NCI-H187 (cell line): ENCODE data around the gene FBXO42.
"Not testable (repeated sequence)": the region's sequence is repeated elsewhere in the genome, so short reads cannot be mapped to it uniquely, and the experiment has no call there.

Source experiments
- DNase-seq, 2 experiments: peaks; one replicate each; lab custom pipeline; 2025; lab: John Stamatoyannopoulos, UW

The FBXO42 gene

DNA sequence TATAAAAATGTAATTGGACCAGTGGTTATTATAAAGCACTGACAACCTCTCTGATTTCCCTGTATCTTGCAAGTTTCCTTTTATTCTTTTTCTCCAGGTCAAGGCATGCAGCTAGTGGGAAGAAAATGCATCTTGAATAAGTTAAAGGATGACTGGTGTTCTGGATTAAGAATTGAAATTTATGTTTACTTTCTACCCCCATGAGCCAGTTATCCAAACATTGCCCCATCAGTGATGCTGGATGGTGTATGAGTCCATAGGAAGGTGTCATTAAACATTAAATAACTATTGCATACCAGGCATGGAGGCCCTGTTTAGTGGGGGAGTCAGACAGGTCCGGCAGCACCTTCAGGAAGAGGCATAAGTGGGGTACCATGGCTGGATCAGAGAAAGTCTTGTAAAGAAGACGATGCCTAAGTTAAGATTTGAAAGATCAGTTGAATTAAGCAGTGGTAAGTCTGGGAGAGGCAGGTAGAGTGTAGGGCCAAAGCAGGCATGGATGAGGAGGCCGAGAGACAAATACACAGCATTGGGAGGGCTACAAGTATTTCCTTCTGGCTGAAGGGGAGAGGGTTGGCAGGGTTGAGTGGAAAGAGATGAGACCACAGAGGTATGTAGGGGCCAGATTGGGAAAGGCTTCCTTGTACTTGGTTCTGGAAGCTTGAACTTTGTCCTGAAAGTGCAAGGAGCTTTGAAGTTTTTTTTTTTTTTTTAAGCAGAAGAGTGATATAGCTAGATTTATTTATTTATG is 20.4 kb upstream of the FBXO42 start:
- no peak for DNase-seq

DNA sequence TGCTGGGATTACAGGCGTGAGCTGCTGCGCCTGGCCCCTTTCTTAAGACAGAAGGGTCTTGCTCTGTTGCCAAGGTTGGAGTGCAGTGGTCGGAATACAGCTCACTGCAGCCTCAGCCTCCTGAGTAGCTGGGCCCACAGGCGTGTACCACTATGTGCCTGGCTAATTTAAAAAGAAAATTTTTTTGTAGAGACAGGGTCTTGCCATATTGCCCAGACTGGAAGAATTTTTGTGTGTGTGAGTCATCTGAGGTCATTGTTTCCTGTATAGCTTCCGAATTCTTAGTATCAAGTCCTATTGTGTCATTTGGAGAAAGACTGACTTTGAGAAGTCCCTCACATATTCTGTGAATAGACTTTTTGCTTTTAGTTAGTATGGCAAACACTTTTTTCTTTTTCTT is 19.4 kb upstream of the FBXO42 start:
- DNase-seq: no peak

- DNase-seq: no peak
Observed at GRCh38 chr1:16369821-16370220, 17.5 kb upstream of the FBXO42 start.

- no peak for DNase-seq
Observed at GRCh38 chr1:16367968-16368890, 15.9 kb upstream of the FBXO42 start.

- peak; percentile 8 to 84 for DNase-seq
Observed at GRCh38 chr1:16367258-16367967, 15.1 kb upstream of the FBXO42 start.

DNA sequence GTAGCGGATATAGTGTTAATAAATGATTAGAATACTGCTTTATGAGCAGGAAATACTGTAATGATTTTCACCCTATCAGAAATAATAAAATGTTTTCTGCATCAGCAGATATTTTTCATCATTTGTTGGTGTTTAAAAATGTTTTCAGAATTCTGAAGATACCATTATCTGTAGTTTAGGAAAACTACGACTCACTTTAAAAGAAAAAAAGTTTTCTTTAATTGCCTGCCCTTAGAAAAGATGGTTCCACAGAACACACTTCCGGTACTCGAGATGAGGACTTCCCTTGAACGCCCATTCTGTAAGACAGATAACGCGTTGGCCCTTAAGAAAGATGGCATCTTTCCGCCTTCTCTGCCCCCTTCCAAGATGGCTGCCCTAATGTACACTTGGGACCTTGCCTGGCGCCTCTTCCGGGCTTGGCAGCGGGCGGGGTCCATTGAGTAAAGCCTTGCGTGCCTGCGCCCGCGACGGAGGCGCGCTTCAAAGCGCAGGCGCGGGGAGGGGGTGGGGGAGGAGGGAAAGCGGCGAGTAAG is 14.5 kb upstream of the FBXO42 start, which contains the start of gene SZRD1:
SZRD1 (plus strand) TSS at position 521 of the 536 bp plus-strand sequence. CDS start 16 bp downstream, outside the sequence.
- peak; percentile 92 to 95 for DNase-seq

DNA sequence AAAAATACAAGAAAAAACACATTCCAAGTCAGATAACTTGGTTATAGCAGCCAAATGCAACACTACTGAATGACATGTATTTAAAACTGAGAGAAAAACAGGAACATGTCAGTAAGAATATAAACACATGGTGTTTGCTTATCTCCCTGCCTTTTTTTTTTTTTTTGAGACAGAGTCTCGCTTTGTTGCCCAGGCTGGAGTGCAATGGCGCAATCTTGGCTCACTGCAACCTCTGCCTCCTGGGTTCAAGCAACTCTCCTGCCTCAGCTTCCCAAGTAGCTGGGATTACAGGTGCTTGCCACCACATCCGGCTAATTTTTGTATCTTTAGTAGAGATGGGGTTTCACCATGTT is 12.8 kb upstream of the FBXO42 start:
- not testable (repeated sequence) for DNase-seq

GRCh38 chr1:16356867-16357266 is 4.6 kb upstream of the FBXO42 start:
- no peak for DNase-seq

DNA sequence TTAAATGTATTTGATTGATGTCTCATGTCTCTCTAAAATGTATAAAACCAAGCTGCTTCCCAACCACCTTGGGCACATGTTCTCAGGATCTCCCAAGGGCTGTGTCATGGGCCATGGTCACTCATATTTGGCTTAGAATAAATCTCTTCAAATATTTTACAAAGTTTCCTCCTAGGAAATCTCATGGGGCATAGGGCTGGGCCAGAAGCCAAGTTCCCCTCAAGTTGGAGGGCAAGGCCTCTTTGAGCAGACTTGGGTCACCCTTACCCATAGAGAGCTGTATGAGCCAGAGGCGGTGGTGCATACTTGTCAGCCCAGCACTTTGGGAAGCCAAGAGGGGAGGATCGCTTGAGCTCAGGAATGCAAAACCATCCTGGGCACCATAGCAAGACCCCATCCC is 2.3 kb upstream of the FBXO42 start:
- DNase-seq: no peak

- peak in 1 of 2 experiments; percentile 38 for DNase-seq
Observed at GRCh38 chr1:16352842-16353535, 709 bp upstream of the FBXO42 start.

DNA sequence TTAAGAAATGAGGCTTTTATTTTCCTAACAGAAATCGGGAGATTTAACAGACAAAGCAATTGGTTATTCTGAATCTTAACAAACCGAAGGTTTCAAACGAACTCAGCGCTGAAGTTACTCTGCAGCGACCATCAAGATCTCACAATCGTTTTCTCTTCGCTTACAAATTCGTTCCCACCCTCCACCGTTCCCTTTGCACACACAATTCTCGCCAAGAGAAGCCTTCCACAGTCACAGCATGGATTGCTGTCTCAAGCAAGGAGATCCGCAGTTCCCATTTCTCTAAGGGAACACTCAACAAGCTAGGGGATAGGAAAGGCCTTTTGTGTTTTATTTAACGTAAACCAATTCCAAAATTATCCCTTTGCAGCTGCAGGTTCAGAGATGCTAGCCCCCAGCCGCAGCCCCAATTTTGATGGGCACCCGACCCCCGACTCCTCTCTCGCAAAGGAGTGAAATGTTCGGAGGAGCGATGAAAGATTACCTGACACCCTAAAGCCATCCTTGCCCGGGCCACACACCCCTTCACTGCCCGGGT is 755 bp downstream of the FBXO42 start:
- no peak for DNase-seq

DNA sequence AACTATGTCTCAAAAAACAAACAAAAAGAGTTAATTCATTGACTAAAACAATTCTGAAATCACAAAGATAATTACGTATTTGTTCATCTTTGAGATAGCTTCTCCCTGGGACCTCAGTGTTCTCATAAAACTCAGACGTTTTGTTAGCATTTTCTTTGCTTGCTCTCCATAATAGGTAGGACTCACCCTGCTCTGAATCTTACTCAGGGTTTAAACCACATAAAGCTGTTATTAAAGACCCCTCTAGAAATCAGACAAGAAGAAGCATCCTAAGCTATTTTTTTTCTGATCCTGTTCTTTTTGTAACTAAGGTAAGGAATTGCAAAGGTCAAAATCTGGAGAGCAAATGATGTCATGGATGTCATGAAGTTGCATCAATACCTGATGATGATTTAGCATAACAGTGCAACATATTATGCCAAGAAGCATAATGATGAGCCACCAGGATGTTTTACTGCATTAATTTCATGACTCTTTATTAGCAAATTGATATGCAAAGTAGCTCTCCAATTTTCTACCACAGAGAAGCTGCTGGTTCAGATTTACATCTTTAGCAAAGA is 2.4 kb downstream of the FBXO42 start:
- no peak for DNase-seq

- no peak for DNase-seq
Observed at GRCh38 chr1:16348414-16349182, 3.7 kb downstream of the FBXO42 start.

DNA sequence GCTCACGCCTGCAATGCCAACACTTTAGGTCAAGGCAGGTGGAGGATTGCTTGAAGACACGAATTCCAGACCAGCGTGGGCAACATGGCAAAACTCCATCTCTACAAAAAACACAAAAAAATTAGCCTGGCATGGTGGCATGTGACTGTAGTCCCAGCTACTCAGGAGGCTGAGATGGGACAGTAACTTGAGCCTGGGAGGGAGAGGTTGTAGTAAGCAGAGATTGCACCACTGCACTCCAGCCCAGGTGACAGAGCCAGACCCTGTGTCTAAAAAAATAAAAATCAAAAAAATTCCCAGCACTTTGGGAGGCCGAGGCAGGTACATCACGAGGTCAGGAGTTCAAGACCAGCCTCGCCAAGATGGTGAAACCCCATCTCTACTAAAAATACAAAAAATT is 9.0 kb downstream of the FBXO42 start:
- not testable (repeated sequence) for DNase-seq

GRCh38 chr1:16342331-16343062 is 9.8 kb downstream of the FBXO42 start:
- no peak for DNase-seq

DNA sequence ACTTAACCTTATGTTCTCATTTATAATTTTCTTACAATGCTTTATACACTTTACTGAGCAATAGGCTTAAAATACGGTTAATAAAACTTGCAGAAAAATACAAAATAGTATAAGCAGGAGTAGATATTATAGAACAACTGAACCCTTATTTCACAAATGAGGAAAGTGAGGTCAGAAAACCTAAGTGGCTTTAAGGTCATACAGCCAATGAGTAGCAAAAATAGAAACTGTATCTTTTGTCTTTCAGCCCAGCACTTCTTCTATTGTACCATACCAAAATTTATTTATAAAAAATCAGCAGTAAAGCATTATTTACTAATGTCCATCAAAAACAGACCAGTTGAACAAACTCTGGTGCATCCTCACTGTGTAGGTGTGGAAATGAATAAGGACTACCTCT is 11.6 kb downstream of the FBXO42 start:
- no peak for DNase-seq

GRCh38 chr1:16338961-16339360 is 13.3 kb downstream of the FBXO42 start:
- no peak for DNase-seq

GRCh38 chr1:16334655-16335340 is 17.5 kb downstream of the FBXO42 start:
- DNase-seq: no peak
